GM13976 (cell line): ENCODE measurements around the gene ZP2.
"Not testable (repeated sequence)": the region's sequence is repeated elsewhere in the genome, so short reads cannot be mapped to it uniquely, and the experiment has no call there.

Experiments used
- DNase-seq: peaks from one replicate; pipeline ENCODE4 v3.0.0; 2012; ENCODE audit warnings: low spot score
- in situ Hi-C: fragments of 300-500 bp; cut with MboI; formaldehyde crosslinking; loops from one replicate; pipeline ENCODE4 v1.12.0; 2022; ENCODE audit warnings: low sequenced_read_pairs, mixed read lengths, inconsistent platforms; ENCODE audit not compliant: unreplicated experiment
- TF ChIP-seq, protein P1 (sequence below): IDR thresholded peaks from 2 replicates; pipeline ENCODE4 v1.5.1; 2012; ENCODE audit warnings: borderline replicate concordance, mild to moderate bottlenecking; ENCODE audit not compliant: insufficient read depth; ENCODE audit errors: extremely low read depth, missing control alignments, control extremely low read depth

The ZP2 gene

DNA sequence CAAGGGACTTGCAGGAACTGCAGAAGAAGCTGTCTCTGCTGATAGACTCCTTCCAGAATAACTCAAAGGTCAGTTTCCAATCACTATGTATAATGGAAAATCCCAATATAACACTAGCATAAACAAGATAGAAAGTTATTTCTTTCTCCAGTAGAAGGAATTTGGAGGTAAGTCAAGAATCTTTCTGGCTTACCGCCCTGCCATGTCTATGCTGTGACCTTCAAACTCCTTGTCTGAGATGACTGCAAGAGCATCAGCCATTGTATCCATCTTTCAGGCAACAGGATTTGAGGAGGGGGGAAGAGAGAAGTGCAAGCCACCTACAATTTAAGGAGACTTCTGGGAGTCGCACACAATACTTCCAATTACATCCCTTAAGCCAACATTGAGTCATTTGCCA is 50.2 kb downstream of the ZP2 start:
- TF ChIP-seq, protein P1, sequence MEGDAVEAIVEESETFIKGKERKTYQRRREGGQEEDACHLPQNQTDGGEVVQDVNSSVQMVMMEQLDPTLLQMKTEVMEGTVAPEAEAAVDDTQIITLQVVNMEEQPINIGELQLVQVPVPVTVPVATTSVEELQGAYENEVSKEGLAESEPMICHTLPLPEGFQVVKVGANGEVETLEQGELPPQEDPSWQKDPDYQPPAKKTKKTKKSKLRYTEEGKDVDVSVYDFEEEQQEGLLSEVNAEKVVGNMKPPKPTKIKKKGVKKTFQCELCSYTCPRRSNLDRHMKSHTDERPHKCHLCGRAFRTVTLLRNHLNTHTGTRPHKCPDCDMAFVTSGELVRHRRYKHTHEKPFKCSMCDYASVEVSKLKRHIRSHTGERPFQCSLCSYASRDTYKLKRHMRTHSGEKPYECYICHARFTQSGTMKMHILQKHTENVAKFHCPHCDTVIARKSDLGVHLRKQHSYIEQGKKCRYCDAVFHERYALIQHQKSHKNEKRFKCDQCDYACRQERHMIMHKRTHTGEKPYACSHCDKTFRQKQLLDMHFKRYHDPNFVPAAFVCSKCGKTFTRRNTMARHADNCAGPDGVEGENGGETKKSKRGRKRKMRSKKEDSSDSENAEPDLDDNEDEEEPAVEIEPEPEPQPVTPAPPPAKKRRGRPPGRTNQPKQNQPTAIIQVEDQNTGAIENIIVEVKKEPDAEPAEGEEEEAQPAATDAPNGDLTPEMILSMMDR: no peak
- in situ Hi-C loops: no loop called here
- no peak for DNase-seq

DNA sequence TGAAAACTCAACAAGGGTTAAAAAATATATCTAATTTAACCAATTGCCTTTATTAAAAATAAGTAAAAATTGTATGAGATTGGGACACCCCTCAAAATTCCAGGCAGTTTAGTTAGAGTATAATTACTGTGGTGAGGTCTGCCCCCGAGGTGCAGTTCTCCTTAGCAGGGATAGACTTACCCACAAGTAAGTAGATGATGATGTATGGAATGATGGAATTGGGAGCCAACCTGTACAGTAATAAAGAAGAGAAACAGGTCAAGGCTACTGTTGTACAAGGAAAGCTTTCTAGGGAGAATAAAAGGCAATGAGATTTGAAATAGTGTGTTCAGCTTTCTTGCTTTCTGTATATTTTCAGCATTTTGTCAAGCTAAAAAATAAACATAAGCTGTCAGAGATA is 51.1 kb downstream of the ZP2 start:
- TF ChIP-seq, protein P1: no peak
- DNase-seq: no peak
- in situ Hi-C loops: no loop called here

DNA sequence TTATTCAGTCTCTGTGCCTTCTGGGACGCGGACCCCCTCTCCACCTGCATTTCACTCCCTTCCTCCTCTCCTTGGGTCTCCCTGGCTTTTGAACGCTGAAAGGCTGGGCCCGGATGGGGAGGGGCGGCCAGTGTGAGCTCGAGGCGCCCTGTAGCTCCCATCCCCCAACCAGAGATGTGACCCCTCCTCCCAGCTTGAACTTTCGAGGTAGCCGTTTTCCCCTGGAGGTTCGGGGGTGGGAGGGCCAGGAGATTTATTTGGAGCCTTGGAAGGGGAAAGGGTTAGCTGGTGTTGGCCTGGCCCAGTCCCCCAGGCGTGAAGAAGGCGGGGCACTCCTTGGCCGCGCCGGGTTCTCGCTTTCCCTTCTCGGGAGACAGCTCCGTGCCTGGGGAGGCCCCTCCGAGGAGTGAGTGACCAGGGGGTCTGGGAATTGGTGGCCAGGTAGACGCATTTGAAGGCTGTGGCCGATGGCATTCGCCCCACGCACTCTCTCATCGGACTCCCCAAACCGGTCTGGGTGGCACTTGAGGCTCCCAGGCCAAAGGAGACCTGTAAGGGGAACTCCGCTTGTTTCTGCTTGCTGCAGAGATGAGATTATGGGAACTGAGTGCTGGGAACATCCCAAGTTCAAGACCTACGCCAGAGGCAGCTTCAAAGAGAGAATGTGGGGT is 52.0 kb downstream of the ZP2 start:
- TF ChIP-seq, protein P1: no peak
- DNase-seq: peak; percentile 51
- in situ Hi-C loops: no loop called here

DNA sequence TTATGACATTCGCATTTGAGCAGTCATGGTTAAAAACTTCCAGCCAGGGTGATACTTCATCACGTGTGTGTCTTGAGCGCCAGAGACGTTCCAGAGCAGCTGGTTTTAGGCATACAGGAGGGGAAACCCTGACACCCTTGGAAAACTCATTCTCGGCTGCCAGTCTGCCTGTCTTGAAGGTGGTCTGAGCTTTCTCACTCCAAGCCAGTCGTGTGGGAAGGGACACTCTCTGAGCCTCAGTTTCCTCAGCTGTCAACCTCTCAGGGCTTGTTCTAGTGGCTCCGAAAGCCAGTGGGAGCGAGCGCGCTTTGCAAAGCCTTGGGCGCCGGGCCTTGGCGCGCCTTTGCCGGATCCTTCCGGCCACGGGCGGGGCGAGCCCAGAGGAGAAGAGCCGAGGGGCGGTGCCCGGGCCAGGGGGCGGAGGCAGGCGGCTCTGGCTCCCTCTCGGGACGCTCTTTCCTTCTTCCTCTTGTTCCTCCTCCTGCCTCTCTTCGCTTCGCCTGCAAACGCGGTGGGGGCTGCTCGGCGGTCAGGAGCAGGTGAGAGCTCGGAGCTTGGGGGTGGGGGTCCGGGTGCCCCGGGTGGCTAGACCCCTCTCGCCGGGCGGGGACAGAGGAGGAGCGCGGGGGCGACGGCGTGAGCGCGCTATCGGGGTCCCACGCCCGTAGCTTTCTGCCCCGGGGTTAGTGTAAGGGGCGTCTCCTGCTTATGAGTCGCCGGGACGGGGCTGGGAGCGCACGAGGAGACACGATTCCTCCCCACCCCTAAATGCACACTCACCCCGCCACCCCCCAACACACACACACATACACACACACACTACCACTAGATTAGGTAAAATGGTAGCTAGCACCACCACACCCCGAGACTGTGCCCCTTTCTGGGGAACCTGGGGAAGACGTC is 52.9 kb downstream of the ZP2 start, which contains the start of gene LDAF1:
TSS of gene LDAF1 (plus strand) at position 467 of the 903 bp plus-strand sequence. CDS start 2,509 bp downstream, outside the sequence.
- TF ChIP-seq, protein P1: no peak
- peak; percentile 93 for DNase-seq
- in situ Hi-C loops: no loop called here

DNA sequence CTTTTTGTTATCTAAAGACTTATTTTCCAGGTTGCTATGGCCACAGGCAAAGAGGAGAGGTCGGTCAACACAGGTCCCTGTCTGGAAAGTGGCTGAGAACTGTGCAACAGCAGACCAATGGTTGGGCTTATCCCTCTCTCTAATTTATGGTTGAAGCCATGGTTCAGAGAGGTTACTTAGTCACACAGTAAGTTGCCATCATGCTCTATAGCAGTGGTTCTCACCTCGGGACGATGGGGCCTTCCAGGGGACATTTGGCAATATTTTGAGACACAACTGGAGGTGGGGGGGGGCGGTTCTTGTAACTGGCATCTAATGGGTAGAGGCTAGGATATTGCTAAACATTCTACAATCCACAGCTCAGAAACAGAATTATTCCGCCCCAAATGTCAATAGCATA is 53.7 kb downstream of the ZP2 start:
- in situ Hi-C loops: no loop called here
- TF ChIP-seq, protein P1: no peak
- DNase-seq: no peak

DNA sequence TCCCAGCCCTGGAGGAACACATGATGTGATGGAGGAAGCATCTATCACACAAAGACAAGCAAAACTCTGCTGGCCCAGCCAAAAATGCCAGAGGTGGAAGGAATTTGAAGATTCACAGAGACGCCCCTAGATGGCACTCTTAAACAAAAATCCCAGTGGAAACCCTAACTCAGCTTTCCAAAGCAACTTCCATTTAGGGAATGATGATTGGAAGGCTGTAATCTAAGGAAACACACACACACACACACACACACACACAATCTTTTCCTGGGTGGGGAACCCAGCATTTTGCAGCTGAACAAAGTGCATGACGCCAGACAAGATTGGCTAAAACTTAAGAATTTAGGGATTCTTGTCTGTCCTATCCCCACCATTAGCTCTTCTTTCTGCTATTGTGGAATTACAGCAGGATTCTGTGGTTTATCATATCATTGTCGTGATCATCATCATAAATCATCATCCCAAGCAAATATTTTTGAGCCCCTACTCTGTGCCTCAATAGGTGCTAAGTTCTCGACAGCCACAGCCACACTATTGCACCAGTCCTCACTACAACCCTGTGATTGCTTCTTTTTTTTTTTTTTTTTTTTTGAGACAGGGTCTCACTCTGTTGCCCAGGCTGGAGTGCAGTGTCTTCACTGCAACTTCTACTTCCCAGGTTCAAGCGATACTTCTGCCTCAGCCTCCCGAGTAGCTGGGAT is 54.5 kb downstream of the ZP2 start:
- in situ Hi-C loops: no loop called here
- peak; percentile 62 for DNase-seq
- TF ChIP-seq, protein P1: peak; percentile 36

DNA sequence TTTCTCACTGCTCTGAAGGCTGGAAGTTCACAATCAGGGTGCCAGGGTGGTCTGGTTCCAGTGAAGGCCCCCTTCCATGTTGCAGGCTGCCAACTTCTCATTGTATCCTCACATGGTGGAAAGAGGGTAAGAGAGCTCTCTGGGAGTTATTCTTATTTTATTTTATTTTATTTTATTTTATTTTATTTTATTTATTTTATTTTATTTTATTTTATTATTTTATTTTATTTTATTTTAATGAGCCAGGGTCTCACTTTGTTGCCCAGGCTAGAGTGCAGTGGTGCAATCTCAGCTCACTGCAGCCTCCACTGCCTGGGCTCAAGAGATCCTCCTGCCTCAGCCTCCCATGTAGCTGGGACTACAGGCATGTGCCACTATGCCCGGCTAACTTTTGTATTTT is 55.4 kb downstream of the ZP2 start:
- in situ Hi-C loops, DNase-seq: not testable (repeated sequence)

DNA sequence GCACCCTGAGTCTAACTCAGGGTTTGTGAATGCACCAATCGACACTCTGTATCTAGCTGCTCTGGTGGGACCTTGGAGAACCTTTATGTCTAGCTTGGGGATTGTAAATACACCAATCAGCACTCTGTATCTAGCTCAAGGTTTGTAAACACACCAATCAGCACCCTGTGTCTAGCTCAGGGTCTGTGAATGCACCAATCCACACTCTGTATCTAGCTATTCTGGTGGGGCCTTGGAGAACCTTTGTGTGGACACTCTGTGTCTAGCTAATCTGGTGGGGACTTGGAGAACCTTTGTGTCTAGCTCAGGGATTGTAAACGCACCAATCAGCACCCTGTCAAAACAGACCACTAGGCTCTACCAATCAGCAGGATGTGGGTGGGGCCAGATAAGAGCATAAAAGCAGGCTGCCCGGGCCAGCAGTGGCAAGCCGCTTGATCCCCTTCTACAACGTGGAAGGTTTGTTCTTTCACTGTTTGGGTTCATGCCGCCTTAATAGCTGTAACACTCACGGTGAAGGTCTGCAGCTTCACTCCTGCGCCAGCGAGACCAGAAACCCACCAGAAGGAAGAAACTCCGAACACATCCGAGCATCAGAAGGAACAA is 58.1 kb downstream of the ZP2 start:
- DNase-seq, in situ Hi-C loops: not testable (repeated sequence)
